HG03558 (cell line): ENCODE measurements around the gene TSNAX.
A peak's percentile ranks its signal among the peaks of the same experiment; 100 is the strongest.
"Not testable (repeated sequence)": the region's sequence is repeated elsewhere in the genome, so short reads cannot be mapped to it uniquely, and the experiment has no call there.

Experiments
- ATAC-seq: cut with Tn5 transposase; IDR thresholded peaks from one replicate; pipeline ENCODE4 v1.9.1; 2021; ENCODE audit warnings: moderate number of reproducible peaks; ENCODE audit not compliant: unreplicated experiment; ENCODE audit errors: extremely low read depth

Gene TSNAX, protein sequence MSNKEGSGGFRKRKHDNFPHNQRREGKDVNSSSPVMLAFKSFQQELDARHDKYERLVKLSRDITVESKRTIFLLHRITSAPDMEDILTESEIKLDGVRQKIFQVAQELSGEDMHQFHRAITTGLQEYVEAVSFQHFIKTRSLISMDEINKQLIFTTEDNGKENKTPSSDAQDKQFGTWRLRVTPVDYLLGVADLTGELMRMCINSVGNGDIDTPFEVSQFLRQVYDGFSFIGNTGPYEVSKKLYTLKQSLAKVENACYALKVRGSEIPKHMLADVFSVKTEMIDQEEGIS

DNA sequence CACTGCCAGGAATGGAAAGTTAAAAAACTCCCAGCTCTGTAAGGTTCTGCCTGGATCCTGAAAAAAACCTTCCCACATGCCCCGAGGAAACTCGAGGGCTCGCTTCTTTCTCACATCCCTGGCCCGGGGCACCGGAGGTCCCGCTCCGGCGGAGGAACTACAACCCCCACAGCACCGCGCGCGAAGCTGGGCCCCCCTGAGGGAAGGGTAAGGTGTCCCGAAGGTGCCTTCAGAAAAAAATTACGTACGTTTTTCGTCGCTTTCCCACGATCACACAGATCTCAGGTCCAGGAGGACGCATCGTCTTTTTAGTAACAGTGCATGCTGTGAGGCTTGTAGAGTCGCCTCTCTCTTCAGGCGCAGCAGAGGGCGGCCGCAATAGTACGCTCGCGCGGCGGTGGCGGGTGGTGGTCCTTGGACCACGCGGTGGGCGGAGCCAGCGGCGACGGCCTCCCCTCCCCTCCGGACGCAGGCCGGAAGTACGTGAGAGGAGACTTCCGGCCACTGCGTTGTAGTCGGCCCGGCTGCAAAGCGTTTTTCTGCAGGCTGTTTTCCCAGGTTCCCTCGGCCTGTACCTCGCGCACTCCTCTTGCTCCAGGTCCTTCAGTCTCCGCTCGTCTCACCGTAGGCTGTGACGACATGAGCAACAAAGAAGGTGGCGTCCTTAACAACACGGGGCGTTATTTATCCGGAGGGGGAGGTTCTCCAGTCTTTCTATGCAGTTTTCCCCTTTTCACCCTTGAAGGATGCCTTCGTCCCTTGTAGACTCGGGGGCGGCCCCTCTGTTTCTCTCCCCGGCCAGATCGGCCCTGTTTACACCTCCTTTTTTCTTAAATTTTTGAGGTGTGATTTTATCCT, at the start of gene TSNAX:
TSNAX (plus strand) TSS at position 498 of the 858 bp plus-strand sequence; CDS start at position 640, 142 bp downstream.
- ATAC-seq, result peak; percentile 88

DNA sequence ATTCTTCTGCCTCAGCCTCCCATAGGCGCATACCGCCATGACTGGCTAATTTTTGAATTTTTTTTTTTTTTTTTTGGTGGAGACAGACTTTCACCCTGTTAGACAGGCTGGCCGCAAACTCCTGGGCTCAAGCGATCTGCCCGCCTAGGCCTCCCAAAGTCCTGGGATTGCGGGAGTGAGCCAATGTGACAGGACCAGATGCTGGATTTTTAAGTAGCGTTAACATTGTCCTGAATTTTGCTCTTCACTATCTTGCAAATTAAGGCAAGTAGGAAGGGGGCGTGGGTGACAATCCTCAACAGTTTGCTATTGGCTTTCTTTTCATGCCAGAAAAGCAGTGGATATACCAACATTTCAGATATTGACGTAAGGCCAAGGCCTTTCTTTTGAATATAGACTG, 49.7 kb upstream of the TSNAX start:
- no peak for ATAC-seq

- ATAC-seq, result no peak
These were observed 48.5 kb upstream of the TSNAX start for GRCh38 chr1:231480008-231480407.

GRCh38 chr1:231481289-231481688, 47.2 kb upstream of the TSNAX start:
- no peak for ATAC-seq

DNA sequence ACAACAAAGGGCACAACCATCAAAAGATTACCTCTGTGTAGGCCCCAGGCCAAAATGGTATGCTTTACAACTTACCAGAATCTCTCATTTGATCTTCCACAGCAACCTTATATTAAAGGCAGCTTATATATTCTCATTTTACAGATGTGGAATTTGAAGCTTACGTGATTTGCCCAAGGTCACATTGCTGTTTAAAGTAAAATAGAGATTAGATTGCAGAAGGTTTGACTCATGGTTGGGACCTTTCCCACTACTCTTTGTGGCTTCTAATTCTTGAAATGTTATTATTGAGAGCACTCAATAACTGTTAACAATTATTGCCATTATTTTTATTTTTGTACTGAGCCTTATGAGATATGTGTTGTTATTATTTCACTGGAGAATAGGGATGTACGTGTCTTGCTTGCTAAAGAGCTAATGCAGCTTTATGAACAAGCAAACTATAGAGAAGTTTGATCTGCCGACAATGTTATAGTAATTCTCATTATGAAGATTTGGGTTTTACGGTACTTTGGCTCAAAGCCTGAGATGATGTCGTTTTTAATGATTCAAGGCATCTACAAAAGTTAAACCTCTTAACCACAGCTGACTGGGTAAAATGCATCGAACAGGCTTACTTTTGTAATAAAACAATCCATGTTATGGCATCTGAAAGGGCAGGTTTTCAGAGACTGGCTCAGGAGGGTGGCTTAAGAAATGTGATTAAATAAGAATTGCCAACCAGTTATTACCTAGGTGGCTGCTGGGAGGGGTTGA, 43.3 kb upstream of the TSNAX start:
- ATAC-seq, result no peak

GRCh38 chr1:231487019-231487418, 41.5 kb upstream of the TSNAX start:
- ATAC-seq, result no peak

GRCh38 chr1:231487910-231488309, 40.6 kb upstream of the TSNAX start:
- ATAC-seq, result no peak

DNA sequence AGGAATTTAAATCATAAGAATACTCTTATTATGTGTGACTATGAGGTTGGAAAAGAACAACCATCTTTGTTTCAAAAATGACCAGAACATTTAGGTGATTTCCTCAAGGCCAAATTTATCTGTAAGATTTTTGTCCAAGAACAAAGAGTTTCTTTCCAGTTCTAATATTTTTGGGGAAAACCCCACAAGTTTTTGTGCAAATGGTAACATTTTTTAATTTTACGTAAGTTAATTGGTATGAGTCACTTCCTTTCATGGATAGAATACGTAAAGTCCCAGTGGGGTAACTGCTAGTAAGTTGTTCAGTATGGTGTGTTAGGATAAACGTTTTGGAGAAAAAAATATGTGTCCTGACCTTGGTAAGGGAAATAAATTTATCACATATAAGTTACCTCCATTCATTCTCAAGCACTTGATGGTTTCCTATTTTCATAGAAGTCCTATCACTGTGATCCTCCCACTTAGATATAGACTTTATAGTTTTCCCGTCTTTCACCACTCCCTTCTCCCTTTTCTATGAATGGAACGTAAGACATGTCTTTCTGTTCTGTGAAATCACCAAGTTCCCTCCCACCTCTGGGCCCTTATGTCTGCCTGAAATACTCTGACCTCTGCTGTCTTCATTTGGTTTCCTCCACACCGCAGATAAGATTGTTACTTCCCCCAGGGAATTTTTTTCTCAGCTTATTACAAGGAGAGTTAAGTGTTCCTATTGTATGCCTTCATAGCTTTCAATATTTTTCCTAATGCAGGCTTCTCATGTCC, 34.9 kb upstream of the TSNAX start:
- ATAC-seq, result no peak

DNA sequence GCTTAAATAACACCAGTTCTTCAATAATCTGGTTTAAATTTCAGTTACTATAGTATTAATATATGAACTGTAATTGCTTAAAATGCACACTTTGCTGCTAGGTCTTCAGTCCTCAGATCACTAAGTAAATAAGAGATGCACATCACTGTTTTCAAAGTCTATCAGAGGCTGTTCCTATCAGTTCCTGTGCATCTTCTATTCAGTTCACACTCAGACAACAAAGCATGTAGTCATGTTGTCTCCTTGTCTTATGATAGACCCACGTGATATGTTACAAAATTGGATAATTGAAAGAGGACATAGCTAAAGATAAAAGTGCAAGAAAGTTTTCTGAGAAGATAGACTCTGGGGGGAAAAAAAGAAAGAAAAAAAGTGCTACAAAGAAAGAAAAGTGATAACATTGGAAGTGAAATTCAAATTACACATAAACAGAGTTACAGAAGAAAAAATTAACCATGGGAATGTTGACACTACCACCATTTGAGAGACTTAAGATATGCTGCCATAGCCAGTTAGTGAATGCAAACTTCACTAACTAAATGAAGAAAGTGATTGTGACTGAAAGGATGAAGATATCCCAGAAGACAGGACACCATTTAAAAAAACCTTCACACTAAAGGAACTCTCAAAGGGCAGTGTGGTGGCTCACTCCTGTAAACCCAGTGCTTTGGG, 33.9 kb upstream of the TSNAX start:
- ATAC-seq, result no peak

GRCh38 chr1:231497629-231498152, 30.8 kb upstream of the TSNAX start:
- no peak for ATAC-seq

GRCh38 chr1:231499148-231499763, 29.2 kb upstream of the TSNAX start:
- no peak for ATAC-seq

DNA sequence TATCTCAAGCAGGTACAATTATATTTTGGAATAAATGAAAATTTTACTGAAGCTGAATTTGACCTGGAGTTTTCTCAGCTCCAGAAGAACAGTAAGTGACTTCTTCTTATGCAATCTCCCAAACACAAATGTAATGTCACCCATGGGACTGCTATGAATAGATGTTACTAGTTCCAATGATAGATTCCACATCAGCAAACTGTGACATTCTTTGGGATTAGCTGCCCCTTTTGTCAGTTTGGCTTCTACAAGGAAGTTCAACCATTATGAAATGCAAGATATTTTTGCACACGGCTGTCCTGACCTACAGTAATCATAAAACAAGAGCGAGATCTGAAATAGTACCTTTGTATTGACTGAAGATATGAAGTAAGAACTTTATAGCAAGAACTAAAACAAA, 27.8 kb upstream of the TSNAX start:
- ATAC-seq, result no peak

GRCh38 chr1:231503168-231503567, 25.3 kb upstream of the TSNAX start:
- ATAC-seq, result not testable (repeated sequence)

GRCh38 chr1:231507476-231508355, 20.8 kb upstream of the TSNAX start:
- ATAC-seq, result no peak

GRCh38 chr1:231508497-231508896, 20.0 kb upstream of the TSNAX start:
- ATAC-seq, result no peak

DNA sequence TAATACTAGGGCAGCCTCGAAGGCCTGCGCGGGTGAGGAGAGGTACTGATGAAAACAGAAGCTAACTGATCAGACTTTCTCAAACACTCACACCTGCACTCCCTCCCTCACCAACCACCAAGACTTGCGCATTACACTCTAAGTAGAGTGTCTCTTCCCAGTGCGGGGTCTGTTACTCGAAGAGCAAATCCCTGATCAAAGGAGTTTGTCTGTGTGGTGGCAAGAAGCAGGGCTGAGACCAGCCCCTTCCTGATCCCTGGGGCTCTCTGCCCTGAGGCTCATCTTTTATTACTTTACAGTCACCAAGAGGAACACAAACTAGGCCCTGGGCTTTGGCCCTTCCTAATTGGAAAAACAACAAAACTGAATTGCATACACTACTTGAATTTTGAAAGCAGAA, 19.5 kb upstream of the TSNAX start:
- ATAC-seq, result no peak

GRCh38 chr1:231512147-231512698, 16.2 kb upstream of the TSNAX start:
- ATAC-seq, result no peak

DNA sequence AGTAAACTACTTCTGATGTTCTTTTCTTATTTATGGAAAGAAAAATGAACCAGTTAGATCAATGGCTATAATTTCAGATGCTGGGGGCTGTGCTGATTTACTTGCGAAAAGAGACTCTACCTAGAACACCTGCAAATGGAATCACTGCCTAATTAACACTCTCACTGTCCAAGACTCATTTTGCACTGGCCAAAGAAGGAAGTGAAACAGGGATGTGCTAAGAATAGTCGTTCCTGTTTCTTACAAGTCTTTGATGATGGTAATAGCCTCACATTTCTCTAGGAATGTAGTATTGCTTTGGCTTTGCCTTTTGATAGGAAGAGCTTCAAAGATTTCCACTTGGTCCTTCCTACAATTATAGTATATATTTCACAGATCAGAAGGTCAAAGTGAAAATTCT, 12.7 kb upstream of the TSNAX start:
- ATAC-seq, result no peak
